ENCODE data around the gene INSRR.

Gene INSRR

GRCh38 chr1:156898161-156898566 lies 39.2 kb upstream of the INSRR start:
- TF ChIP-seq ZFX (IDR thresholded peaks at IDR 0.05; ENCODE audit: borderline replicate concordance) (no peak), CTCF (IDR thresholded peaks at IDR 0.05) (no peak)
- no peak overlapping the region for H3K27ac ChIP-seq

GRCh38 chr1:156897078-156897825 lies 38.3 kb upstream of the INSRR start:
- TF ChIP-seq ZFX (IDR thresholded peaks at IDR 0.05; ENCODE audit: borderline replicate concordance) (no peak), CTCF (IDR thresholded peaks at IDR 0.05) (no peak)
- H3K27ac ChIP-seq: no peak overlapping the region

GRCh38 chr1:156896490-156897033 lies 37.6 kb upstream of the INSRR start:
- TF ChIP-seq ZFX (IDR thresholded peaks at IDR 0.05; ENCODE audit: borderline replicate concordance) (no peak), CTCF (IDR thresholded peaks at IDR 0.05) (no peak)
- H3K27ac ChIP-seq: no peak overlapping the region

GRCh38 chr1:156895927-156896326 lies 37.0 kb upstream of the INSRR start:
- no peak overlapping the region for H3K27ac ChIP-seq
- TF ChIP-seq CTCF (IDR thresholded peaks at IDR 0.05) (no peak), ZFX (IDR thresholded peaks at IDR 0.05; ENCODE audit: borderline replicate concordance) (no peak)

GRCh38 chr1:156895455-156895812 lies 36.5 kb upstream of the INSRR start:
- no peak overlapping the region for H3K27ac ChIP-seq
- TF ChIP-seq ZFX (IDR thresholded peaks at IDR 0.05; ENCODE audit: borderline replicate concordance) (no peak), CTCF (IDR thresholded peaks at IDR 0.05) (no peak)

- H3K27ac ChIP-seq: no peak overlapping the region
- TF ChIP-seq ZFX (IDR thresholded peaks at IDR 0.05; ENCODE audit: borderline replicate concordance) (no peak), CTCF (IDR thresholded peaks at IDR 0.05) (no peak)
Measured at GRCh38 chr1:156894711-156895454, 36.0 kb upstream of the INSRR start.

- TF ChIP-seq ZFX (IDR thresholded peaks at IDR 0.05; ENCODE audit: borderline replicate concordance) (no peak), CTCF (IDR thresholded peaks at IDR 0.05) (no peak)
- H3K27ac ChIP-seq: no peak overlapping the region
Measured at GRCh38 chr1:156894001-156894400, 35.1 kb upstream of the INSRR start.

Measured in 22Rv1 (cell line).